GM10266 (cell line): ENCODE results near the gene SNX3.
"Not testable (repeated sequence)": the region's sequence is repeated elsewhere in the genome, so short reads cannot be mapped to it uniquely, and the experiment has no call there.

Experiments used
- DNase-seq: peaks from one replicate; pipeline ENCODE4 v3.0.0; 2012; ENCODE audit errors: extremely low spot score
- CTCF ChIP-seq: IDR thresholded peaks from 2 replicates; pipeline ENCODE4 v1.5.1; 2012; ENCODE audit warnings: mild to moderate bottlenecking, low read depth; ENCODE audit not compliant: control insufficient read depth, insufficient read depth; ENCODE audit errors: missing control alignments

SNX3 gene

GRCh38 chr6:108247965-108248536, 12.8 kb downstream of the SNX3 start:
- peak; percentile 29 for TF ChIP-seq CTCF

GRCh38 chr6:108245095-108245494, 15.7 kb downstream of the SNX3 start:
- DNase-seq, result not testable (repeated sequence)

More at GRCh38 chr6:108247965-108248536, 12.8 kb downstream of the SNX3 start:
- DNase-seq, result no peak

GRCh38 chr6:108243836-108244235, 17.0 kb downstream of the SNX3 start:
- TF ChIP-seq CTCF, result no peak
- DNase-seq, result no peak

- DNase-seq, result no peak
- TF ChIP-seq CTCF, result no peak
Measured at GRCh38 chr6:108242721-108243120, 18.1 kb downstream of the SNX3 start.

GRCh38 chr6:108242259-108242658, 18.6 kb downstream of the SNX3 start:
- no peak for TF ChIP-seq CTCF
- no peak for DNase-seq

- no peak for TF ChIP-seq CTCF
- DNase-seq, result no peak
Measured at GRCh38 chr6:108238322-108238721, 22.5 kb downstream of the SNX3 start.

GRCh38 chr6:108236791-108237190, 24.0 kb downstream of the SNX3 start:
- DNase-seq, result no peak
- TF ChIP-seq CTCF, result no peak

GRCh38 chr6:108235127-108235526, 25.7 kb downstream of the SNX3 start:
- no peak for TF ChIP-seq CTCF
- DNase-seq, result no peak
